K562 (cell line): Measurements from ENCODE around the gene UQCRH.

Experiments
- CTCF ChIP-seq, 3 experiments: IDR thresholded peaks in 2 of 3; conservative IDR thresholded peaks in 1 of 3; 2 replicates each; pipeline ENCODE4 v1.5.1; 2011 to 2012; ENCODE audit warnings: low read length in 3 of 3, mild to moderate bottlenecking in 3 of 3, control low read depth in 2 of 3, improper control_type of control experiment in 1 of 3, inconsistent platforms in 1 of 3, low read depth in 1 of 3, mixed read lengths in 1 of 3, moderate library complexity in 1 of 3; ENCODE audit not compliant: insufficient read depth in 2 of 3
- ELF2 ChIP-seq: fragments of 250-450 bp; sonication (Bioruptor Pico); IDR thresholded peaks from 2 replicates; pipeline ENCODE4 v1.5.0; 2021; ENCODE audit warnings: mild to moderate bottlenecking
- POLR2A ChIP-seq: fragments of 450-650 bp; conservative IDR thresholded peaks from 2 replicates; pipeline ENCODE4 v1.6.1; 2016
- ZNF79 ChIP-seq: fragments of 250-450 bp; sonication (Bioruptor Pico); IDR thresholded peaks from 2 replicates; pipeline ENCODE4 v1.4.0; 2020; ENCODE audit warnings: low read depth, mild to moderate bottlenecking, moderate library complexity

- no peak for TF ChIP-seq ZNF79 (CRISPR knock-in tag)
- TF ChIP-seq POLR2A: peak; percentile 55
- TF ChIP-seq ELF2 (CRISPR knock-in tag): no peak
- no peak for TF ChIP-seq CTCF (IDR thresholded peaks at IDR 0.05 in 2 of 3, conservative IDR thresholded peaks at IDR 0.05 in 1 of 3; ENCODE audit: insufficient read depth in 2 of 3, low read depth in 1 of 3, low read length in 3 of 3)
Measured at GRCh38 chr1:46284058-46284457, 19.4 kb upstream of the UQCRH start.
